ENCODE data around the gene TRMT2A.

DNA sequence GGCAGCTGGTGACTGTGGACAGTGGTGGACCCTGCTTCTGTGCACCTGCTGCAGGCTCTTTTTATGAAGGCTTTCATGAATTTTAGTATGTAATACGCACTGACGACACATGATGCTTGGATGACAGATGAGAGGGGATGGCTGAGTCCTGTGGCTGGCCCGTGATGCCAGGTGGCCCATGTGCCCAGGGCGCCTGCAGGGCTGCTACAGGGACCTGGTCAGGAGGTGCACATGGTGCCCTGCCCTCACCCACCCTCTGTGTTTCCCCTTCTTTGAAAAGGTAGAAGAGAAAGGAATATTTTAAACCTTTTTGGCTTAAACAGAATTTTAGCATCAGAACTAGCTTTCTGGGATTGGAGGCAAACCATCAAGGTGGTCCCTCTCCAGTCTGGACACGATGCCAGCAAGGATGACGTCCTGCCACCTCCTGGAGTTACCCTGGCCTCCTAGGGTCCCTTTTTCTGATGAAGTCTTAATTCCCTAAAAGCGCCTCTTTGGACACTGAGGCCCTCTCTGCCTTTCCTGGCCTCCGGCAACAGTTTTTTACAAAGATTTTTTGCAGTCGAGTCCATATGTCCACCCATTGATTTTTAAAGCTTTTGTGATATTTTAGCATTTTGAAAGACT is 6.6 kb downstream of the TRMT2A start:
- TF ChIP-seq, protein P1, sequence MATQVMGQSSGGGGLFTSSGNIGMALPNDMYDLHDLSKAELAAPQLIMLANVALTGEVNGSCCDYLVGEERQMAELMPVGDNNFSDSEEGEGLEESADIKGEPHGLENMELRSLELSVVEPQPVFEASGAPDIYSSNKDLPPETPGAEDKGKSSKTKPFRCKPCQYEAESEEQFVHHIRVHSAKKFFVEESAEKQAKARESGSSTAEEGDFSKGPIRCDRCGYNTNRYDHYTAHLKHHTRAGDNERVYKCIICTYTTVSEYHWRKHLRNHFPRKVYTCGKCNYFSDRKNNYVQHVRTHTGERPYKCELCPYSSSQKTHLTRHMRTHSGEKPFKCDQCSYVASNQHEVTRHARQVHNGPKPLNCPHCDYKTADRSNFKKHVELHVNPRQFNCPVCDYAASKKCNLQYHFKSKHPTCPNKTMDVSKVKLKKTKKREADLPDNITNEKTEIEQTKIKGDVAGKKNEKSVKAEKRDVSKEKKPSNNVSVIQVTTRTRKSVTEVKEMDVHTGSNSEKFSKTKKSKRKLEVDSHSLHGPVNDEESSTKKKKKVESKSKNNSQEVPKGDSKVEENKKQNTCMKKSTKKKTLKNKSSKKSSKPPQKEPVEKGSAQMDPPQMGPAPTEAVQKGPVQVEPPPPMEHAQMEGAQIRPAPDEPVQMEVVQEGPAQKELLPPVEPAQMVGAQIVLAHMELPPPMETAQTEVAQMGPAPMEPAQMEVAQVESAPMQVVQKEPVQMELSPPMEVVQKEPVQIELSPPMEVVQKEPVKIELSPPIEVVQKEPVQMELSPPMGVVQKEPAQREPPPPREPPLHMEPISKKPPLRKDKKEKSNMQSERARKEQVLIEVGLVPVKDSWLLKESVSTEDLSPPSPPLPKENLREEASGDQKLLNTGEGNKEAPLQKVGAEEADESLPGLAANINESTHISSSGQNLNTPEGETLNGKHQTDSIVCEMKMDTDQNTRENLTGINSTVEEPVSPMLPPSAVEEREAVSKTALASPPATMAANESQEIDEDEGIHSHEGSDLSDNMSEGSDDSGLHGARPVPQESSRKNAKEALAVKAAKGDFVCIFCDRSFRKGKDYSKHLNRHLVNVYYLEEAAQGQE (IDR thresholded peaks at IDR 0.05; ENCODE audit: insufficient read depth in 1 of 2, low read depth in 2 of 2, low read length in 2 of 2): no peak
- TF ChIP-seq POLR2AphosphoS5 (IDR thresholded peaks at IDR 0.05; ENCODE audit: low read depth, low read length) (0 out of 2 replicates have a peak, but pooled peaks have one; percentile 42), TAF1 (IDR thresholded peaks at IDR 0.05; ENCODE audit: borderline replicate concordance, insufficient read depth, low read length) (no peak), SIN3A (IDR thresholded peaks at IDR 0.05; ENCODE audit: borderline replicate concordance, insufficient read depth, low read length) (no peak)
